GM19463 (cell line): ENCODE results near the gene TEX35.
A peak's percentile ranks its signal among the peaks of the same experiment; 100 is the strongest.
"Not testable (repeated sequence)": the region's sequence is repeated elsewhere in the genome, so short reads cannot be mapped to it uniquely, and the experiment has no call there.

ENCODE experiments used
- ATAC-seq: cut with Tn5 transposase; IDR thresholded peaks from one replicate; pipeline ENCODE4 v1.9.1; 2021; ENCODE audit warnings: mild to moderate bottlenecking, moderate library complexity; ENCODE audit not compliant: unreplicated experiment

The TEX35 gene

DNA sequence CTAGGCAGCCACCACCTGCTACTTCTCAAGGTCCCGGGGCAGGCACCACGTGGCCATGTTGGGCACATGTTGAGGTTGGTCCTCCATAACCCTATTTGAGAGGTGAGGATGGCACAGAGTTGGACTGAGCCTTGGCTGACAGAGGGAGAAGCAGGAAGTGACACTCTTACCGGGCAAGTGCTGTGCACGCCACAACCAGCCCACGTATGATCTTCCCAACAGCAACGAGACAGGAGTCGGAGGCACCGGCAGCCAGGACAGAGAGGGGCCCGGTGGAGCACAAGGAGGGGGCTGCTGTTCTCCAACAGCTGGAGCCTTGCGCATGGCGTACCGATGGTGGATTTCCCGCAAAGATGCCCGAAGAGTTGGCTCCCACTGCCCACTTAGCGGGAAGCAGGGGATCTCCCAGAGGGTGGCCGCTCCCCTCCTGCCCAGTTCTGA is 19.6 kb upstream of the TEX35 start:
- no peak for ATAC-seq

DNA sequence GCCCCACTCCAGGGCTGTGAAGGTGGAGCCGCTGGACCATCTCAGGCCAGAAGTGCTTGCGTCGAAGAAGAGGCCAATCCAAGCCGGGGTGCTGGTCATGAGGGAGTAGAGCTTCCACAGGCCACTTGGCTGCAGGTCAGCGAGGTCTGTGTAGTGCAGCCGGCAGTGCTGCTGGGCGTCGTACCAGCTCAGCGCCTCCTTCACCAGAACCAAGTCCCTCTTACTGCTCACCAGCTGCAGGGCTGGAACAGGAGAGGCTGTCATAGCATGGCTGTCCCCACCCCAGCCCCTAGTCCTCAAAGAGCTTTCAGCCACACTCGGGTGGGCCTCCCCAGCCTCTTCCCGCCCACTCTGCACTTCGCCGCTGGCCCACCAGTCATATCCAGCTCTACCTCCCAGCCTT is 18.3 kb upstream of the TEX35 start:
- ATAC-seq, result no peak

DNA sequence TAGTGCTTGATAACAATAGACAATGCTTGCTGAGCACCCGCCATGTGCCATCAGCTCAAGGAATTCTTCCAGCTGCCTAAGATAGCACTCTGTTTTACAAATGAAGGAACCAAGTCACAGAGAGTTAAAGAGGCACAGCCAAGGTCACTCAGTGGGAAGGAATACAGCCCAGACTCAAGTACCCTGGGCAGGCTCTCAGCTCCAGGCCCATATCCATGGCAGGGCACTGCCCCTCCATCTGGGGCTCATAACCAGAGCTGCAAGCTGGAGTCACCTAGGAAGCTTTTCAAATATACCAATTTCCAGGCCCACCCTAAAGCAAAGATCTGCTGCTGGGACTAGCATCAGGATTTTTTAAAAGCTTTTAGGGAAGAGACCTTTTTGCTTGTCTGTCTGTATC is 17.8 kb upstream of the TEX35 start:
- ATAC-seq, result no peak

DNA sequence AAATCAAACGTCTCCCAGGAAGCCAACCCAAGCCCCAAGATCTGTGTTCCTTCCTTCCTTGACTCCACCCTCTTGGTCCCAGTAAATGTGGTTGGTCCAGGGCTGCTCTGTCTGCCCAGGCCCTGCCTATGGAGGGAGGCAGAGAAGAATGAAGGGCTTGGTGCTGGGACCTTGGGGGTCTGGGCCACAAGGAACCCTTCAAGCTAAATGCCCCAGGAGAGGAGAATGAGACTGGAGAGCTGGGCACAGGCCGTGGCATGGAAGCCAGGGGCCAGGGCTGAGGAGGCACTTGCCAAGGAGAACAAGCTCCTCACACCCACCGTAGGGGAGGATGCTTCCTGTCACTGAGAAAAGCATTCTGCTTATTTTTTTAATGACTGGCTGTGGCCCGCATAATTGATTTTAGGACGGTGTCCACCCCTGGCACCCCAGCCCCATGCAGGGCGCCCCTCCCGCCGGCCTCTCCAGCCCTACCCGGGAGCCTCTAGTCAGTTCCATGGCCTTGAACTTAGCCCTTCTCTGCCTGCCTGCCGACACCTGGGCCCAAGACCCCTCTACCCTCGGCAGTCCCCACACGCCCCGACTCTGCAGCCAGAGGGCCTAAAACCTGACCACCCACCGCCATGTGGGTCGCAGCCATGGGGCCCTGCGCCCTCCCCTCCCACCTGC is 17.0 kb upstream of the TEX35 start:
- no peak for ATAC-seq

DNA sequence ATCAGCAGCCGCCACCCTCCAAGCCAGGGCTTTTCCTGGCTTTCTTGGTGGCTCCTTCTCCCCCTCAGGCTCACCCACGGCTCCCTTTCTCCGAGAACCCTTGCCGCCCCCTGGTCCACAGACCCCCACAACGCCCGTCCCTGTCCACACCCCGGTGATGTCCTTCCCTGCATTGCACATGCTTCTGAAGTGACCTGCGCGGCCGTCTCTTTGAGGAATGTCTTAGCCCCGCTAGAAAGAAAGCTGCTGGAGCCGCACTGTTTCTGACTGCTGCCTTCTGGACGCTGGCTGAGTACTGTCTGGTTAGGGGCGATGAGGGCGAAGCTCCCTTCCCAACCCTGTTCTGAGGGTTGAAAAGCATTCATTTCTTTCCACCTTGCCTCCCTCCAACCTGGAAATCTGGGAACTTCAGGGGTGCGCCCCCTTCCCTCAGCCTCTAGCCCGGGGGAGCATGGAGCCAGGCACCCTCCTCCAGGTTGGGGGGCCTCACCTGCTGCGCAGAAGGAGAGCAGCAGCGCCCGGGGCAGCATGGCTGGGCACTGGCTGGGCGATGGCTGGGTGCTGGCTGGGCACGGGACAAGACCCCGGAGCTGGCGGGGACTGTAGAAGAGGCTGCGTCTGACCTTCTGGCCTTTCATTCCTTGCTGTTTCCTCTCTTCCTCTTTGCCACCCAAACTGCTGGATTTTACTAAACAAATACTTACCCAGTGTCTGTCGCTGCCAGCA is 16.3 kb upstream of the TEX35 start, which contains the start of gene CLEC20A:
Gene CLEC20A (minus strand): TSS at position 555 of the 726 bp plus-strand sequence. CDS start 25 bp downstream, at position 530.
- ATAC-seq, result no peak

DNA sequence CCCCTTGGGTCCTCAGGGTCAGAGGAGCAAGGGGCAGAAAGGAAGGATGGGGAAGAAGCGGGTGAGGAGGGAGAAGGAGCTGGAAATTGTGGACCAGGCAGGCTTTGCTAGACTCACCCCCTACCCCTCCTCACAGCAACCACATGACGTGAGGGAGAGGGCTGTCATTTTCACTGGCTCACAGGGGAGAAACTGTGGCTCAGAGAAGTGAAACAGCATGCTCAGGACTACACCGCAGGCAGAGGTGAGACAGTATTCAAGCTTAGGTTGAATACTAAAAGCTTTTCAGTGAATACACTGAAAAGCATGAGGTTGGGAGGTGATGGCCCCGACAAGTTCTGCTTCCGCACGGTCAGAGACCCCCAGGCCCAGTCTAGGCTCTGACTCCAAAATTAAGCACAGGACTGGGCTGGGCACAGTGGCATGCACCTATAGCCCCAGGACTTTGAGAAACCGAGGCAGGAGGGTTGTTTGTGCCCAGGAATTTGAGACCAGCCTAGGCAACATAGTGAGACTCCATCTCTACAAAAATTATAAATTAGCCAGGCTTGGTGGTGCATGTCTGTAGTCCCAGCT is 14.9 kb upstream of the TEX35 start:
- ATAC-seq, result no peak

DNA sequence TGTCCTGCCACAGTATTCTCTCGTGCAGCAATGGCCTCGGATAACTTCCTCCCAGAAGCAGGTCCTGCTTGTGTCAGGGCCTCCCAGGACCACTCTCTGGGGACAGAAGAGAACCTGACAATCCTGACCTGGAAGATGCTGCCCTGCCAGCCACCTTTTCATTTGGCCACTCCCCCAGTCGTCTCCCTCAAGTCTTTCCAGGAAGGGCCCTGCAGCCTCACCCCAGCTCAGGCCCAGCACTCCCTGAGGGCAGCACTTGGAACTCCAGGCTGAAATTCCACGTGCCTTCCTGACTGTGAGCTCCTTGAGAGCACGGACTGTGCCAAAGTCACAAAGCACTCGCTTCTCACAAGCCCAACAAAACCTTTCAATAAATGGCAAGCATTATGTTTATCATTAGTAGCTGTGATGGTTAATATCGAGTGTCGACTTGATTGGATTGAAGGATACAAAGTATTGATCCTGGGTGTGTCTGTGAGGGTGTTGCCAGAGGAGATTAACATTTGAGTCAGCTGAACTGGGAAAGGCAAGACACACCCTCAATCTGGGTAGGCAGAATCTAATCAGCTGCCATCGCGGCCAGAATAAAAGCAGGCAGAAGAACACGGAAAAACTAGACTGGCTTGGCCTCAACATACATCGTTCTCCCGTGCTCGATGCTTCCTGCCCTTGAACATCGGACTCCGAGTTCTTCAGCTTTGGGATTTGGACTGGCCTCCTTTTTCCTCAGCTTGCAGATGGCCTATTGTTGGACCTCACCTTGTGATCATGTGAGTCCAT is 13.8 kb upstream of the TEX35 start:
- no peak for ATAC-seq

DNA sequence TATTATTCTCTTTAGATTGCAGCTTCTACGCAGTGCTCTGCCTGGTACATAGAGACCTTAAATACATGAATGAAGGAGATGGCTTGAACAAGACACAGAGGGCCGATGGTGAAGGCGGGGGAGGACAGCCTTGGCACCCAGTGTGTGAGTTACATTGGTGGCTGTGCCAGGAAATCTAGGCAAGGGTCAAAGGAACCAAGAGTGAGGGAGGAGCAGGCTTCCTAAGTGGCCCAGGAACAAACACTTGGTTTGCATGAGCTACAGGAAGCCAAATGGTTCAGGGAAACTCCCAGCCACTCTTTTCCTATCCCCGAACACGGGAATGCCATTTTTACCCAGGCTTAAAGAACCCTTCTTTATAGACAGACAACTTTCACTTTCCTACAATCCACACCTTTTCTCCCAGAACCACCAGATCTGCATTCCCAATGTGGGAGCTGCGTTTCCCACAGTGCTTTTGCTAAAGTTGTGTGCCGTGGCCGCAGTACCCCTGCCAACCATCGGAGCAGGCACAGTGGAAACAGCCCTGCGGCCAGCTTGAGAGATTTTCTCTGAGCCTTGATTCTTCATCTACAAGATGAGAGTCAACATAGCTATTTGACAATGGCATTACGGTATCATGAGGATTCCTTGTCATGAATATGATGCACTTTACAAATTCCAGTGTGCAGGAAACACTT is 12.7 kb upstream of the TEX35 start:
- ATAC-seq, result no peak

DNA sequence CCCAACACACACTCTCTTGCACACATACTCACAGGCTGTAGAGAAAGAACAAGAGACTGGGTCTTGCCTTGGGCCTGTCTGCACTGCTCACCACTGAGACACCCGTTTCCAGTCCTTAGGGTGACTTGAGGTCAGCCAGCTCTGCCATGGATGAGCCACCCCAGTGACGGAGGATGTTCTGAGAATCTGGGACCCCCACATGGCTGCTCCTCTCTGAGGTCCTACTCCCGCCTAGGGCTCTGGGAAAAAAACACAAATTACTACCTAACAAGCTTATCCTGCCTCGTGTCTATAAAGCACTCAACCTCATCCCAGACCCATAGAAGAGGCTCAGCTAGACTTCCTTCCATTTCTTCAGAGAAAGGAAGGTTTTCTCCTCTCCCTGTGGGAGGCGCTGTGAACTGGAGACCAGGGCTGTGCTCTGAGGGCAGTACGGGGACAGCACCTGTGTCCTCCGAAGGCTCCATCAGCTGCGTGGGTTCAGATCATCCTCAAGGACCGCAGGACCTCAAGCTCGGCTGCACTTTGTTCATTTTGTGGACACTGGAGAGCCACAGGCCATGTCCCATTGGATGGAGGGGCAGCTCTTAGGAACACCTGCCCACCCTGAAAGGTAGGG is 11.9 kb upstream of the TEX35 start:
- ATAC-seq, result no peak

DNA sequence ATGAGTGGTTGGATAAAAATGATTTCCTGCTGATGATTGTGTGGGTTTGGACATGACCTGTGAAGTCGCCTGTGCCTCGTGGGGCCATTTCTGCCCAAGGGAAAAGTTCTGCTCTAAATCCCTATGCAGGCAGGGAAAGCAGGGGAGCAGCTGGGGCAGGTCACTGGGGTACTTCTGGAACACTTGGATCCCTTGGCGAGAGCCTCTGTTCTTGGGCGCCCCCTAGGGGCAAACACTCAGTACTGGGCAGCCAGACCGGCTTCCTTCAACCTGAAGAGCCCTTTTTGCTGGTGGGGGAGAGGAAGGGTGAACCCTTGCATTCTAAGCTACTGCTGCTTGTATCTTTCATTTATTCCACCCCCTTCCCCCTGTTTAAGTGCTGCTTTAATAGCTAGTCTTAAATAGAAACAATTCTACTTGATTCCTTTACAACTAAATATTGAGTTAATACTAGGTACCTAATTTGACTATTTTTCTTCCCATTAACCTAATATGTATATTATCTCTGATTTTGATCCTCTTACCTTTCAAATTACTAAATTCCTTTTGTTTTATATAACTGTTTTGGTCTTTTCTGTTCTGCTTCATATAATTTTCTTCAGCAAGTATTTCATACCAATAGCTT is 11.1 kb upstream of the TEX35 start:
- ATAC-seq, result peak; percentile 84

DNA sequence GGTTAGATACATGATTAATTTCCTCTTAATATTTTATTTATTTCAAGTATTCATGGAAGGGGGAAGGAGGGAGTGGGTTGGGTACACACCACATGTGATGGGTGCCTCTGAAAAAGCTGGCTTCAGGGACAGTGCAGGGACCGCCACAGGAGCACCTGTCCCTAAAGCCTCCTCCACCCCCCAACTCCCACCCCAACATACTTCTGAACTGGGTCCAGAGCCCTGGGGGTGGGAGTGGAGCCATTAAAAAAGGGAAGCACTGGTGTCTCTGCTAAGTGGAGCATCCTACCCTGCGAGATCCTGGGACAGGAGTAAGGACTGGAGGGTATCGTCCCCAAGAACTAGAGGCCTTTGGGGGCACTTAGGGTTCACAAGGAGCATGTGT is 10.6 kb upstream of the TEX35 start:
- no peak for ATAC-seq

DNA sequence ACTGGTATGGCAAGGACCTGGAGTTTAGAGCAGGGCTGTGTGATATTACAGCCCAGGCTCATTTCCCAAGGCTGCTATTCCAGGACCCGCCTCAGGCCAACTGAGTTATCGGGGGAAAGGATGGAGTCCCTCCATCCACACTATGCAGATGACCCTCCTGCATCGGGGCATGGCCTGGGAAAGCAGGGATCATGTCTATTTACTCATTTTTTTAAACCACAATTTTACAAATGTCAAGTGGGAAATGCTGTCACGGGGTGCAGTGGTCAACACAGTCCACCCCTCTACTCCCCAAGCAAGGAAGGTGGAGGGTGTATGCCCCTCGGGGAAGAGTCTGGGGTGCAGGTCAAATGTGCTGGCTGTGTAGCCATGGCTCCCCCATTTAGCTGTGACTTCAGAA is 10.1 kb upstream of the TEX35 start:
- ATAC-seq, result no peak

DNA sequence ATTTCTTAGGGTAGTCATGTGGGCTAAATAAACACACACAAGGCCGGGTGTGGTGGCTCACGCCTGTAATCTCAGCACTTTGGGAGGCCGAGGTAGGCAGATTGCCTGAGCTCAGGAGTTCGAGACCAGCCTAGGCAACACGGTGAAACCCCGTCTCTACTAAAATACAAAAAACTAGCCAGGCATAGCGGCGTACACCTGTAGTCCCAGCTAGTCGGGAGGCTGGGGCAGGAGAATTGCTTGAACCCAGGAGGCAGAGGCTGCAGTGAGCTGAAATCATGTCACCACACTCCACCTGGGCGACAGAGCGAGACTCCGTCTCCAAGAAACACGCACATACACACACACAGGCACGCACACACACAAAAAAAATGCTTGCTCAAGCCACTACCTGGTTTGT is 9.6 kb upstream of the TEX35 start:
- not testable (repeated sequence) for ATAC-seq

DNA sequence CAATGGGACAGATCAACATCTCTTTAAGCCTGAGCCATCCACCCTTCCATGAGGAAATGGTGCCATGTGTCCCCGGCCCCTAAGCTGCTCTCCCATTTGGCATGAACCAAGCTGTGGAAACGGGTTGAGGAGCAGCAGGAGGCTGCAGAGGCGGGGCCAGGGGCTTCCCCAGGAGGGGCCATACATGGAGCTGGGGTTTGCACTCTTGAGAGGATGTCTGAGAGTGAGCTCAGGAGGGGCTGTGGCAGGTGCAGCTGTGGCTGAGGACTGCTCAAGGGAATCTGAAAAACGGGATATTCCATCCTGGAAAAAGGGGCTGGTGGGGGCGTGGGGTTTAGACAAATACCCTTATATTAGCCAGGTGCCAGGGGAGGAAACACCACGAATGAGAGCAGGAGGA is 9.1 kb upstream of the TEX35 start:
- no peak for ATAC-seq

DNA sequence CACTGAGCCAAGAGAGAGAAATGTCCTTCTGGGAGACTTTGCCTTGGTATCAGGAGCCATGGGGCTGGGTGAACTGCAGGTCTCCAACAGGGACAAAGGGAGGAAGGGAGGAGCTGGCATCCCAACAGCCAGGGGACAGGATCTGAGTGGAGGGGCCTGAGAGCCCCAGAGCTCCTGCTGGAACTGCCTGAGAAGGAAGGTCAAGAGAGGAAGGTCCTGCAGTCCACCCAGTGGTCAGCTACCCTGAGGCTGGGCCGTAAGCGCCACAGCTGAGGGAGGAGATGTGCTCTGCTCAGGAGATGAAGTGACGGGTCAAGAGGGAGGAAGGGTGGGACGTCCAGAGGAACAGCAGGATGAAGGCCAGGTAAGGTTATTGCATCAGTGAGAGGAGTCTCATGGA is 8.6 kb upstream of the TEX35 start:
- ATAC-seq, result no peak

DNA sequence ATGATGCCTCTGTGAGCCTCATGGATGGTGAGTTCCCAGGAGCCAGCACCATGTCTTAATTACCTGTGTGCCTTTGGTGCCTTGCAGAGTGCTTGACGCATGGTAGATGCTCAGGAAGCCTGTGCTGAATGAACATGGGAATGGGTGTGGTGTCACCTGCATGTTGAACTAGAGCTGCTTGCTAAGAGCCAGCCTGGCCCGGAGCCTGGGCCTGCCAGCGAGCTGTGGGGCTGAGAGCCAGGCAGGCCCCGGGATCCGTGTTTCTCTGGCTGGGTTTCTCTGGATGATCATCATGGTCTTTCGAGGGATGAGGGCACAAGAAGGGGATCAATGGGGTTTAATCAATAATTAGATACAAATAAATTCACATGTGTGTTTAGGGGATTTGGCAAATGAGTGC is 6.7 kb upstream of the TEX35 start:
- no peak for ATAC-seq

DNA sequence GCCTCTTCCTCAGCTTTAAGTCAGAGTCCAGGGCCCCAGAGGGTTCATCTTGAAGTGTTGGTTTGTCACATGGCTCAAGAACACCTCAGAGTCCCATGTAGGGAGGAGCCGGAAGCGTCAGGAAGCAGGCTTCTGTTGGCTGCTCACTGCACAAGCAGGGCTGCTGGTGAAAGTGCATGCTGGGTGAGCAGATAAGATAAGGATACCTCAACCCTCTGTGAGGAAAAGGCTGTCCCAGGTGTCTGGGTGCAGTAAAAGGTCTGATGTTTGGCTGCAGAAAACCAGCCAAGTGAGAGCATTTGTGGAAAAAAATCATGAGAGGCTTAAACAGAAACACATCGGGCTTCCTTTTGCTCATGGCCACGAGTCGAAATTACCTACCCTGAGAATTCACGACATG is 6.2 kb upstream of the TEX35 start:
- no peak for ATAC-seq

DNA sequence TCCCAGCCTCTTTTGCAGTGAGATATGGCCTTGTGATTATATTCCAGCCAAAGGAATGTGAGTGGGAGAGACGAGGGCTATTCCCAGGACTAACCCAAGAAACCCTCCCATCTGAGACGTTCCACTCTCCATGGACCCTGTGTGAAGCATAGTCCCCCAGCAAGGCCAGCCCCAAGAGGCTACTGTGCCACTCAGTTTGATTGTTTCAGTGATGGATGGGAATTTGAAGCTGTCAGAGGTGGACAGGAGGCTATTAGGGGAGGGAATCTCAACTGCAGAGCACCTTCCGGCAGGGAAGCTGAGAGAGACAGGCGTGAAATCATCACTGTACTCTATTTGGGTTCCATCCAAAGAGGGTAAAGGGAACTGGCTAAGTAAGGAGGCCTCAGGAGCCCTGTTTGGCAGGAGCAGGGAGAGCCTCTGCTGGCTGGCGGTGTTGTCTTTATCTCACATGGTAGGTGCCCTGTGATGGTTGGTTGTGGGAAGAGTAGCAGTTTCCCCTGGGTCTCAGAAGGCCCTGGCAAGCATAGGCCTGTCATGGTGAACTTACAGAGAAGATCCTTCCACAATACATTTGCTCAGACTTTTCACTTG is 3.4 kb upstream of the TEX35 start:
- no peak for ATAC-seq

DNA sequence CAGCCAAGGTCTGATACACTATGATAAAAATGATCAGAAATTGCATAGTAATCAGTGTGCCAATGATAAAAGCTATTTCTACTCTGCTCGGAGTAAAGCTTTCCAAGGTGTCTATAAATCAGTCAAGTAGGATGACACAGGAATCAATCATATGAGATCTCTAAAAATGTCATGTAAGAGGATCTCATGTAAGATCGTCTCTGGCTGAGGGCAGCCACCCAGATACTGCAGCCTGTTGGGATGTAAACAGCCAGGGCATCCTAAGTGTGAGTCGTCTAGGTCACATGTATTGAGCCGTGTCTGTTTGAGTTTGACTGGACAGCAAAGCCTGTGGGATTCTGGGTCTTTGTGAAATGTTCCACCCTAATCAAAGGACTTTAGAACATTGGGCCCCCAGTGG is 2.8 kb upstream of the TEX35 start:
- no peak for ATAC-seq
